Measurements from ENCODE around the gene TTLL10.
"Not testable (repeated sequence)": the region's sequence is repeated elsewhere in the genome, so short reads cannot be mapped to it uniquely, and the experiment has no call there.

Gene TTLL10

GRCh38 chr1:1171546-1172340 is 1.9 kb upstream of the TTLL10 start:
- no peak for DNase-seq (ENCODE audit: low read depth in 2 of 2)

- no peak for DNase-seq (ENCODE audit: low read depth in 2 of 2)
Measured at GRCh38 chr1:1173061-1173792, 453 bp upstream of the TTLL10 start.

- DNase-seq (ENCODE audit: low read depth in 2 of 2), result no peak
Measured at GRCh38 chr1:1175221-1176062, 1.8 kb downstream of the TTLL10 start.

- DNase-seq (ENCODE audit: low read depth in 2 of 2), result not testable (repeated sequence)
Measured at GRCh38 chr1:1176063-1176761, 2.5 kb downstream of the TTLL10 start.

GRCh38 chr1:1176931-1177330 is 3.3 kb downstream of the TTLL10 start:
- no peak for DNase-seq (ENCODE audit: low read depth in 2 of 2)

- no peak for DNase-seq (ENCODE audit: low read depth in 2 of 2)
Measured at GRCh38 chr1:1177452-1178206, 3.9 kb downstream of the TTLL10 start.

- DNase-seq (ENCODE audit: low read depth in 2 of 2), result no peak
Measured at GRCh38 chr1:1178794-1179331, 5.2 kb downstream of the TTLL10 start.

- no peak for DNase-seq (ENCODE audit: low read depth in 2 of 2)
Measured at GRCh38 chr1:1179346-1179982, 5.8 kb downstream of the TTLL10 start.

GRCh38 chr1:1179983-1180861 is 6.5 kb downstream of the TTLL10 start:
- no peak for DNase-seq (ENCODE audit: low read depth in 2 of 2)

DNA sequence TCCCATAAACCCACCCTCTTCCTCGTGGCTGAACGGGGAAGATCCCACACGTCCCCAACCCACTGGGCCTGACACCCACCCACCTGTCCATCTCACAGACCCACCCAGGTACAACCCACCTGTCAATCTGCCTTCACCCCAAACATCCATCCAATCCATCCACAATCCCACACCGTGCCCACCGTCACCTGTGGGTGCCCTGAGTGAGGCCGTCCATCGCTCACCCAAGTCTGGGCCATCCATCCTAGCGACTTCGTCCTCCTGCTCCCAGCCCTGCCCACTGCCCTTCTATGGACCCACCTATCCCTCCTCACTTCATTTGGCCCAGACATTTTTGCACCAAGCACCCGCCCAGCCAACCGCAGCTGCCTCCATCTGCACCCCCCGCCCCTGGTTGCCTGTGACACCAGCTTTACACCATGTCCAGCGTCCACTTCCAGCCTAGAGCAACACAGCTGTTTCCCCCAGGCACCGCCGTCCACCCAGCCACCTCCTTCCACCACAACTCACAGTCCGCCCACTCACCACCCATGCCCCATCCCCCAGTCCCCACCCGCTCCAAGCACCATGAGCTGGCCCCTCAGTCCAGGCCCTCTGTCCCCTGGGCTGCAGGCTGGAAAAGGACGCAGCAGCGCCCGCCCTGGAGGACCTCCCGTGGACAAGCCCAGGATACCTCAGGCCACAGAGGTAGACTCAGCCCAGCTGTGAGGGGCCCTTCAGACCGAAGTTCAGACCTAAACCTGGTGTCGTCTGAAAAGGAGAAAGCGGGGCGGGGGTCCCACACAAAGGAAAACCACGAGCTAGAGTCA is 7.7 kb downstream of the TTLL10 start:
- no peak for DNase-seq (ENCODE audit: low read depth in 2 of 2)

DNA sequence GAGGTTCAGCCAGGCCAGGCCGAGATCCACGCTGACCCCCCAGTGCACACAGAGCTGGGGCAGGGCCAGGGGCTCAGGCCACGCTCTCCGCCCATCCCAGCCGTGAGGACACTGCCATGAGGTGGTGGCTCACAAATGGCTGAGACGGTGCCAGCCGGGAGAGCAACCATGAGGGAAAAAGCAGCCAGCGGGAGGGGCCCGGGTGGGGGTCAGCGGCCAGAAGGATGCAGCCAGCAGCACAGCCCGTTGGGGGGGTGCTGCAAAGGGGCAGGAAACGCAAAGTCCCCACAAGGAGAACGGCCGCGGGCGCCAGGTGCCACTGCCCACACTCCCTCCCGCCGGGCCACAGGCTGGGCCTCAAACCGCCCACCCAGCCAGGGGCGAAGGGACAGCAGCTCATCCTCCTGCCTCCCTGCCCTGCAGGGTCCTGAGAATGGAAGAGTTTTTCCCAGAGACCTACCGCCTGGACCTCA is 8.3 kb downstream of the TTLL10 start:
- no peak for DNase-seq (ENCODE audit: low read depth in 2 of 2)

GRCh38 chr1:1182491-1183220 is 9.0 kb downstream of the TTLL10 start:
- DNase-seq (ENCODE audit: low read depth in 2 of 2), result no peak

GRCh38 chr1:1183221-1183747 is 9.6 kb downstream of the TTLL10 start:
- no peak for DNase-seq (ENCODE audit: low read depth in 2 of 2)

DNA sequence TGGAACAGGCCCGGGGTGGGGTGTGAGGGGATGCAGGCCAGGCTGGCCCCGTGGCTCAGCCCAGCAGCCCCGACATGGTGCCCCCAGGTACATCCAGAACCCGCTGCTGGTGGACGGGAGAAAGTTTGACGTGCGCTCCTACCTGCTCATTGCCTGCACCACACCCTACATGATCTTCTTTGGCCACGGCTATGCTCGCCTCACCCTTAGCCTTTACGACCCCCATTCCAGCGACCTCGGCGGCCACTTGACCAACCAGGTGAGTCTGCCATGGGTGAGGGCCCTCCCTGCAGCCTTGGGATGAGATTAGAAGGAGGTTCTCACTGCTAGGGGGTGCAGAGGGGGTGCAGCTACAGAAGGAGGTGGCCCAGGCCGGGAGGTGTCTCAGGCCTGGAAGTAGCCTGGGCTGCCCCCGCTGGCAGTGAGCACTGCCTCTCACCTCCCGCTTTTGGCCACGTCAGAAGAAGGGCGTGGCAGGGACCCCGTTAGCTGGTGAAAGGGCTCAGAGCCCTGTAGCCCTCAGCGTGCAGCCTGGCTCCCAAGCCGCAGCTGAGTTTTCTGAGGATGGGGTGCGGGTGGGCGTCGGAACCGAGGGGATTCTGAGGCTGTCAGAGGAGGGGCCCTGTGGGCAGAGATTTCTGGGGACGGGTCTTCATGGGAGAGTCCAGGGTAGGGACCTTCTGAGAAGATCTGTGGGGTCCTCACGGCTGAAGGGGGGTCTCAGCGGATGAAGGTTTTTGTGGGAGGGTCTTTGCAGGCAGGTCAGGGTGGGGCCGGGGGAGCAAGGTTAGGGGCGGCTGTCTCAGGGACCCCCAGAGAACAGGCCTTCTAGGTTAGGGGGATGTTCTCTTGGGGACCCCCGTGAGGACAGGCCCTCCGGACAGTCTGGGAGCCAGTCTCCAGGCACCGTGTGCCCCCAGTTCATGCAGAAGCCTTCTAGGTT is 10.4 kb downstream of the TTLL10 start:
- no peak for DNase-seq (ENCODE audit: low read depth in 2 of 2)

DNA sequence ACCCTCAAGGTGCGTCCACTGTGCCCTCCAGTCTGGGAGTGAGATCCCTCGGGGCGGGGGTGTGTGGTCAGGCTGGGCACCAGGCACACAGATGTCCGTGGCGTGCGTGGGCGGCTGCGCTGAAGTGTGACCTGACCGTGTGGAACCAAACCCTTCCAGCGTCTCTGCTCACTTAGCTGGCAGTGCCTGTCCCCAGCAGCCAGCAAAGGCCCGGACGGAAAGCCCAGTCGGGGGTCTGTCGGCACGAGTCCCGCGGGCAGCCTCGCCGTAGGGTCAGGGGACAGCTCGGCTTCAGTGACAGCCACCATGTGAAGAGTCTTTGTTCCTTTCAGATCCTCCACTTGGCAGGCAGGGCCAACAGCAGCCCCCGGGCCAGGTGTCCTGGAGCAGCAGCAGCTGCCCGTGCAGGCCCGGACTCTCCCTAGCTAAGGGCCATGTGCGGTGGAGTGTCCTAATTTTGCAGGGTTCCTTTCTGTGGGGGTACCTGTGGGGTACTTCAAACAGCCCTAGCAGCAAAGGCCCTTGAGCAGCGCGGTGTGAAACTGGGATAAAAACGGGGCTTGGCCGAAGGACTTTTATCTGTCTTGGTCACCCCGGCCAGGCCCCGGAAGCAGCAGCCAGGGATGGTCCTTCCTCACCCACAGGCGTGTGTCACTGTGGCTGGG is 11.6 kb downstream of the TTLL10 start:
- DNase-seq (ENCODE audit: low read depth in 2 of 2), result no peak

DNA sequence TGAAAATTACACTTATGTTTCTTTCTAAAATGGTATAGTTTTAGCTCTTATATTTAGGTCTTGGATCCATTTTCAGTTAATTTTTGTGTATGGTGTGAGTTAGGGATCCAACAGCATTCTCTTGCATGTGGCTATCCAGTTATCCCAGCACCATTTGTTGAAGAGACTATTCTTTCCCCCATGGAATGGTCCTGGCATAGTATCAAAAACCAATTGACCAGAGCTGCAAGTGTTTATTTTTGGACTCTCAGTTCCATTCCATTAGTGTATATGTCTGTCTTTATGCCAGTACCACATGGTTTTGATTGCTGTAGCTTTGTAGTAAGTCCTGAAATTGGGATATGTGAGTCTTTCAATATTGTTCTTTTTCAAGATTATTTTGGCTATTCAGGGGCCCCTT is 14.3 kb downstream of the TTLL10 start:
- DNase-seq (ENCODE audit: low read depth in 2 of 2), result no peak

Measured in stimulated activated CD4-positive, alpha-beta T cell treated with anti-CD3 and anti-CD28 coated beads, Interleukin-12 subunit alpha, Interleukin-12 subunit beta, amount 100 ng/mL, for 24 hours (primary cell).